Keratinocyte (primary cell): ENCODE results near the gene NUDT3.

Source experiments
- CTCF ChIP-seq, 3 experiments: IDR thresholded peaks in 1 of 3; conservative IDR thresholded peaks in 1 of 3; optimal IDR thresholded peaks in 1 of 3; 2 replicates in 2 of 3; 3 replicates in 1 of 3; pipeline versions ENCODE3 to v1.5.1; 2011; ENCODE audit warnings: low read length in 3 of 3, mild to moderate bottlenecking in 3 of 3, moderate library complexity in 2 of 3, control low read depth in 1 of 3, inconsistent platforms in 1 of 3; ENCODE audit not compliant: insufficient read depth in 2 of 3; ENCODE audit errors: extremely low read depth in 1 of 3
- EZH2 ChIP-seq: IDR thresholded peaks from one replicate; pipeline ENCODE4 v1.6.1; 2012; ENCODE audit warnings: inconsistent platforms, mild to moderate bottlenecking, low read length, moderate library complexity

GRCh38 chr6:34229877-34230276 lies 162.6 kb downstream of the NUDT3 start:
- no peak for TF ChIP-seq CTCF (optimal IDR thresholded peaks at IDR 0.05 in 1 of 3, IDR thresholded peaks at IDR 0.05 in 1 of 3, conservative IDR thresholded peaks at IDR 0.05 in 1 of 3; ENCODE audit: extremely low read depth in 1 of 3, insufficient read depth in 2 of 3, low read length in 3 of 3)
- TF ChIP-seq EZH2 = no peak
